ENCODE results near the gene ZNF556. TPM values are rescaled to one million over a fixed set of nuclear protein-coding genes. Genes with fewer than 3 reads are reported as not detected.

ZNF556 gene
- polyA plus RNA-seq, 1 of the 3 experiments (the other 2 are of a cell fraction), result 0.46 TPM

DNA sequence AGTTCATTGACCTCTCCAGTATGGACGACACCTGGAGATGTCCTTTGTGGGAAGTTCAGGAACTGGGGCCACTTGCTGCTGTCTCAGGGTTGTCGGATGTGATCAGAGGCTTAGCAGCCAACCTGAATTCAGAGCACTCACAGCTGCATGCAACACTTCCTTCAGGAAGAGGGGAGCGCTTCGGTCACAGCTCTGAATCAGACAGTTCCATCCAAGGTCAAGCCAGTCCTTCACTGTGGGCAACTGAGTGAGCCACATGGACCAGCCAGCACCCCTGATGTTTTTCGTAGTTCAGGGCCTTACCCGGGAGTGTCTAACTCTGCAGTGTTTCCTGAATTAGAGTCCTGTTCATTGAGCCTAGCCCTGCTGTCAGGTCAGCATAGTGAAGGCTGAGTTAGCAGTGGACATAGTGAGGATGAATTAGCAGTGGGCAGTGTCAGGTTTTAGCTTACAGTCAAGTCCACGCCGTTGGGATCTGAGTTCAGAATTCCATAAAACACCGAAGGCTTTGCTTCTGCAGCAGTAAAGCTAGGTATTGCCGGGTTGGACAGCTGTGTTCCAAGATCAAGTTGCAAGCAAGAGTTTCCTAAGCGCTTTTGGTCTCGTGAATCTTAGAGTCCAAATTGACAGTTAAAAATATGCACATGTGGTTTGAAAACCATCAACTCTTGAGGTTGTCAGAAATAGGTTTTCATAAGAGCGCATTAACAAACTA is 20.8 kb upstream of the ZNF556 start:
- no peak overlapping the region for H2AFZ ChIP-seq (ENCODE audit: low read depth)
- no peak overlapping the region for H3K4me3 ChIP-seq (ENCODE audit: low read depth in 2 of 2, low read length in 1 of 2)
- no peaks in the 10 kb centered on the region for H3K9me2 ChIP-seq
- H3K27me3 ChIP-seq (ENCODE audit: insufficient read depth), result no peaks in the 10 kb centered on the region
- peaks cover 0 to 5% of the 10 kb centered on the region in 2 experiments; a peak in 1 of 4 replicates for H3K4me1 ChIP-seq (ENCODE audit: control insufficient read depth in 1 of 2, insufficient read depth in 2 of 2, low read depth in 1 of 2, low read length in 1 of 2)
- no peak for TF ChIP-seq JUND (IDR thresholded peaks at IDR 0.05)
- no peak for TF ChIP-seq GABPA (IDR thresholded peaks at IDR 0.05; ENCODE audit: low read depth)
- TF ChIP-seq FOSL2 (IDR thresholded peaks at IDR 0.05; ENCODE audit: borderline replicate concordance, low read depth), result no peak
- no peak for TF ChIP-seq RFX5 (IDR thresholded peaks at IDR 0.05; ENCODE audit: low read length)
- no peak for DNase-seq
- H3K79me2 ChIP-seq (ENCODE audit: insufficient read depth), result peaks cover 62% of the 10 kb centered on the region
- no peaks in the 10 kb centered on the region for H3F3A ChIP-seq (replicated peaks; ENCODE audit: insufficient read depth)
- H3K9ac ChIP-seq, result no peak overlapping the region
- peaks cover 3 to 22% of the 10 kb centered on the region in 2 experiments for H3K36me3 ChIP-seq (replicated peaks in 1 of 2; ENCODE audit: control insufficient read depth in 1 of 2, insufficient read depth in 2 of 2, low read length in 1 of 2)
- peaks cover 6% of the 10 kb centered on the region for H3K9me3 ChIP-seq
- ChIA-PET CTCF (no interaction called here), POLR2A (no interaction called here)
- no peak overlapping the region for H3K27ac ChIP-seq (ENCODE audit: low read depth in 2 of 2, low read length in 1 of 2)
- no peaks in the 10 kb centered on the region for H4K20me1 ChIP-seq (ENCODE audit: insufficient read depth)
- H3K4me2 ChIP-seq, result no peak overlapping the region
- WGBS (ENCODE audit: low lambda C conversion rate), result 78% methylated on average over 9 of the region's 13 CpGs

DNA sequence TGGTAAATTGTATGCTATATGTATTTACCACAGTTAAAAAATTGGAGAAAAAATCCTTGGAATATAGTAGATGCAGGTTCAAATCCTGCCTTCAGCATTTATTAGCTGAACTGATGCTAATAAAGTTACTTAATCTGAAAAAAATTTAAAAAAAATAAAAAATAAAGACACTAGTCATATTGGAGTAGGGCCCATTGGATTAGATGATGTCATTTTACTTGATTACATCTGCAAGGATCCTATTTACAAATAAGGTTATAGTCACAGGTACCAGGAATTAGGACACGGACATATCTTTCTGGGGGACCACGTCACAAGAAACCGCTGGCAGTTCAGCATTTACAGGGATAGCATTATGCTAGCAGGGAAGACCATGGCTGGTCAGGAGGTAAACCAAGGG is 19.6 kb upstream of the ZNF556 start:
- Histone ChIP-seq H3K9me3 (peaks cover 11% of the 10 kb centered on the region), H3K9me2 (no peaks in the 10 kb centered on the region), H3K4me3 (ENCODE audit: low read depth in 2 of 2, low read length in 1 of 2) (no peak overlapping the region), H3K4me2 (no peak overlapping the region), H3K27me3 (ENCODE audit: insufficient read depth) (no peaks in the 10 kb centered on the region), H3K79me2 (ENCODE audit: insufficient read depth) (peaks cover 55% of the 10 kb centered on the region), H3K4me1 (ENCODE audit: control insufficient read depth in 1 of 2, insufficient read depth in 2 of 2, low read depth in 1 of 2, low read length in 1 of 2) (peaks cover 0 to 2% of the 10 kb centered on the region in 2 experiments; a peak in 1 of 4 replicates), H3K36me3 (replicated peaks in 1 of 2; ENCODE audit: control insufficient read depth in 1 of 2, insufficient read depth in 2 of 2, low read length in 1 of 2) (peaks cover 14 to 34% of the 10 kb centered on the region in 2 experiments), H4K20me1 (ENCODE audit: insufficient read depth) (no peaks in the 10 kb centered on the region), H3K27ac (ENCODE audit: low read depth in 2 of 2, low read length in 1 of 2) (no peak overlapping the region), H3K9ac (no peak overlapping the region), H2AFZ (ENCODE audit: low read depth) (no peak overlapping the region), H3F3A (replicated peaks; ENCODE audit: insufficient read depth) (no peaks in the 10 kb centered on the region)
- no peak for DNase-seq
- ChIA-PET POLR2A (no interaction called here), CTCF (no interaction called here)
- 92% methylated on average over 3 of the region's 3 CpGs for WGBS (ENCODE audit: low lambda C conversion rate)
- TF ChIP-seq FOXJ3 (CRISPR knock-in tag; IDR thresholded peaks at IDR 0.05), result no peak
- no peak for TF ChIP-seq YY1 (IDR thresholded peaks at IDR 0.05; ENCODE audit: low read depth)
- TF ChIP-seq MXI1 (IDR thresholded peaks at IDR 0.05; ENCODE audit: low read depth, low read length), result no peak
- no peak for TF ChIP-seq RFX5 (IDR thresholded peaks at IDR 0.05; ENCODE audit: low read length)
- no peak for TF ChIP-seq TEAD4 (IDR thresholded peaks at IDR 0.05; ENCODE audit: borderline replicate concordance, insufficient read depth)
- no peak for TF ChIP-seq NRF1 (IDR thresholded peaks at IDR 0.05; ENCODE audit: low read depth, low read length)
- TF ChIP-seq, protein P1, sequence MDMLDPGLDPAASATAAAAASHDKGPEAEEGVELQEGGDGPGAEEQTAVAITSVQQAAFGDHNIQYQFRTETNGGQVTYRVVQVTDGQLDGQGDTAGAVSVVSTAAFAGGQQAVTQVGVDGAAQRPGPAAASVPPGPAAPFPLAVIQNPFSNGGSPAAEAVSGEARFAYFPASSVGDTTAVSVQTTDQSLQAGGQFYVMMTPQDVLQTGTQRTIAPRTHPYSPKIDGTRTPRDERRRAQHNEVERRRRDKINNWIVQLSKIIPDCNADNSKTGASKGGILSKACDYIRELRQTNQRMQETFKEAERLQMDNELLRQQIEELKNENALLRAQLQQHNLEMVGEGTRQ (IDR thresholded peaks at IDR 0.05; ENCODE audit: borderline replicate concordance, low read depth, low read length), result no peak
- TF ChIP-seq GATA2 (CRISPR knock-in tag; IDR thresholded peaks at IDR 0.05), result no peak
- TF ChIP-seq, protein P2, sequence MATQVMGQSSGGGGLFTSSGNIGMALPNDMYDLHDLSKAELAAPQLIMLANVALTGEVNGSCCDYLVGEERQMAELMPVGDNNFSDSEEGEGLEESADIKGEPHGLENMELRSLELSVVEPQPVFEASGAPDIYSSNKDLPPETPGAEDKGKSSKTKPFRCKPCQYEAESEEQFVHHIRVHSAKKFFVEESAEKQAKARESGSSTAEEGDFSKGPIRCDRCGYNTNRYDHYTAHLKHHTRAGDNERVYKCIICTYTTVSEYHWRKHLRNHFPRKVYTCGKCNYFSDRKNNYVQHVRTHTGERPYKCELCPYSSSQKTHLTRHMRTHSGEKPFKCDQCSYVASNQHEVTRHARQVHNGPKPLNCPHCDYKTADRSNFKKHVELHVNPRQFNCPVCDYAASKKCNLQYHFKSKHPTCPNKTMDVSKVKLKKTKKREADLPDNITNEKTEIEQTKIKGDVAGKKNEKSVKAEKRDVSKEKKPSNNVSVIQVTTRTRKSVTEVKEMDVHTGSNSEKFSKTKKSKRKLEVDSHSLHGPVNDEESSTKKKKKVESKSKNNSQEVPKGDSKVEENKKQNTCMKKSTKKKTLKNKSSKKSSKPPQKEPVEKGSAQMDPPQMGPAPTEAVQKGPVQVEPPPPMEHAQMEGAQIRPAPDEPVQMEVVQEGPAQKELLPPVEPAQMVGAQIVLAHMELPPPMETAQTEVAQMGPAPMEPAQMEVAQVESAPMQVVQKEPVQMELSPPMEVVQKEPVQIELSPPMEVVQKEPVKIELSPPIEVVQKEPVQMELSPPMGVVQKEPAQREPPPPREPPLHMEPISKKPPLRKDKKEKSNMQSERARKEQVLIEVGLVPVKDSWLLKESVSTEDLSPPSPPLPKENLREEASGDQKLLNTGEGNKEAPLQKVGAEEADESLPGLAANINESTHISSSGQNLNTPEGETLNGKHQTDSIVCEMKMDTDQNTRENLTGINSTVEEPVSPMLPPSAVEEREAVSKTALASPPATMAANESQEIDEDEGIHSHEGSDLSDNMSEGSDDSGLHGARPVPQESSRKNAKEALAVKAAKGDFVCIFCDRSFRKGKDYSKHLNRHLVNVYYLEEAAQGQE (IDR thresholded peaks at IDR 0.05; ENCODE audit: low read depth, low read length), result no peak
- TF ChIP-seq RCOR1 (IDR thresholded peaks at IDR 0.05; ENCODE audit: low read length), result no peak

Measured in SK-N-SH (cell line).